ENCODE measurements around the gene FUZ.

Gene FUZ

GRCh38 chr19:49781394-49781793 is 31.7 kb downstream of the FUZ start:
- no peak for DNase-seq (ENCODE audit: low spot score)

DNA sequence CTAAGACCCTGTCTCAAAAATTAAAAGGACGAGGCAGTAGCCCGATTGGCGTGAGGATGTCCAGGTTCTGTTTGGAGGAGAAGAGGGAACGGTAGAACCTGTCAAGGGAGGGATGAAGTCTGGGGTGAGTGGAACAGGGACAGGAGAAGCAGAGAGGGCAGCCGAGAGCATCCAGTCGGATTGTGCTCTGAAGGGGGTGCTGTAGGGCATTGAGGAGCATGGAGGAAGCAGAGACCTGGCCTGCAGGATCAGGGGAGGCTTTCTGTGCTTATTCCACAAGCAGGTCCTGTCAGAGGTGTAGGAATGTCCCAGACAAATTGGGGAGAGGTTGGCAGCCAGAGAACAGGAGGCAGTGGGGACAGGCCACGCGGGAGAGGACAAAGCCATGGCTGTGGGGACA is 32.2 kb downstream of the FUZ start:
- DNase-seq (ENCODE audit: low spot score) = no peak

DNA sequence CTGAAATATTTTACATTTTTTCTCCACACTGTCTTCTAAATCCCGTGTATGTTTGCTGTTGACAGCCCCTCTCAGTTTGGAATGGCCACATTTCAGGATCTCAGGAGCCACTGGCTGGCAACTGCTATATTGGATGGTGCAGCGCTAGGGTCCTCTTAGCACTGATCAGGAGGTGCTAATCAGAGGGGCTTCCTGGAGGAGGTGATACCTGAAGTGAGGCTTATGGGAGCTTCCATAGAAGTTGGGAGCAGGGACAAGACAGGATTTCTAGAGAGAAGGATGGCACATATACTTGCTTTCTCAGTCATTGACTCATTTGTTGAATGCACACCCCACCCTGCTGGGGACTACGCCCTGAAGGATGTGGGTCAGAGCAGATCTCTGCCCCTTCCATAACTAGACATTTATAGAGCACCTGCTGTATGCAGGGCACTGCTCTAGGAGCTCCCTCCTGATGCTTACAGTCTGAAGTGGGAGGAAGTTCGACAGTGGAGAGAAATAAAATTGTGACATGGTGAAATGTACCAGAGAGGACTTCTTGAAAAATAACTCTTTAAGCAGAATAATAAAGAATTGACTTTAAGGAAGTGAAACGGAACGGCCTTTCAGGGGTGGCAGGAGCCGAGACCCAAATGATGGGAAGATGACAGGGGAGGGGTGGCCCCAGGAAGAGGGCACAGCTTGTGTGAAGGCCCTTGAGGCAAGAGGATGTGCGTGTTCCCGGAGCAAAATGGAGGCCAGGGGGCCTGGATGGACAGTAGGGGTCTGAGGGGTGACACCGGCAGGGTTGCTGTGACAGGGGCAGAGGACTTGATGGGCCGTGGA is 33.1 kb downstream of the FUZ start:
- DNase-seq (ENCODE audit: low spot score) = no peak

DNA sequence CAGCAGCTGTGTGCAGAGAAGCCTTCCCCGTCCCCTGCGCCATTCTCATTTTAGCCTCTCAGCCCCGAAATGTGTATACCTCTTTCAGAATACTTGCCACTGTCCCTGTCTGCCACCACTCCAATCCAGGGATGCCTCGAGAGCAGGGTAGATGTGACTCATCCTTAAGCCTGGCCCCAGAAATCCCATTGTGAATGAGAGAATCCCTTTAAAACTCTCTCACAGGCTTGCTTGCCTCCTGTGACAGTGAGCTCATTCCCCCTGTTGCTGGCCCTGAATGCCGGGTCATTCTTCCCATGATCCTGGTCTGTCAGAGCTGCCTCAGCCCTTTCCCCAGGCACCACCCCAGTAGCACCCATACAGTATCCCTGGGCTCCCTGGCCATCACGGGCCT is 36.7 kb downstream of the FUZ start:
- DNase-seq (ENCODE audit: low spot score) = no peak

- no peak for DNase-seq (ENCODE audit: low spot score)
These were observed 37.2 kb downstream of the FUZ start for GRCh38 chr19:49775742-49776370.

DNA sequence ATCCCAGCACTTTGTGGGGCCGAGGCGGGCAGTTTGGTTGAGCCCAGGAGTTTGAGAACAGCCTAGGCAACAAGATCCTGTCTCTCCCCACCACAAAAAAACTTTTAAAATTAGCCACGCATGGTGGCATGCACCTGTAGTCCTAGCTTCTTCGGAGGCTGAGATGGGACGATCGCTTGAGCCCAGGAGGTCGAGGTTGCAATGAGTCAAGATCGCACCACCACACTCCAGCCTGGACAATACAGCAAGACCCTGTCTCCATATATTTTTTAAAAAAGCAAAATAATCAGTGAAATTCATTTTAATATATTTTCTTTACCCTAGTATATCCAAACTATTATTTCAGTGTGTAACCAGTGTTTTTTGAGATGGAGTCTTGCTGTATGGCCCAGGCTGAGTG is 38.1 kb downstream of the FUZ start:
- DNase-seq (ENCODE audit: low spot score) = no peak

DNA sequence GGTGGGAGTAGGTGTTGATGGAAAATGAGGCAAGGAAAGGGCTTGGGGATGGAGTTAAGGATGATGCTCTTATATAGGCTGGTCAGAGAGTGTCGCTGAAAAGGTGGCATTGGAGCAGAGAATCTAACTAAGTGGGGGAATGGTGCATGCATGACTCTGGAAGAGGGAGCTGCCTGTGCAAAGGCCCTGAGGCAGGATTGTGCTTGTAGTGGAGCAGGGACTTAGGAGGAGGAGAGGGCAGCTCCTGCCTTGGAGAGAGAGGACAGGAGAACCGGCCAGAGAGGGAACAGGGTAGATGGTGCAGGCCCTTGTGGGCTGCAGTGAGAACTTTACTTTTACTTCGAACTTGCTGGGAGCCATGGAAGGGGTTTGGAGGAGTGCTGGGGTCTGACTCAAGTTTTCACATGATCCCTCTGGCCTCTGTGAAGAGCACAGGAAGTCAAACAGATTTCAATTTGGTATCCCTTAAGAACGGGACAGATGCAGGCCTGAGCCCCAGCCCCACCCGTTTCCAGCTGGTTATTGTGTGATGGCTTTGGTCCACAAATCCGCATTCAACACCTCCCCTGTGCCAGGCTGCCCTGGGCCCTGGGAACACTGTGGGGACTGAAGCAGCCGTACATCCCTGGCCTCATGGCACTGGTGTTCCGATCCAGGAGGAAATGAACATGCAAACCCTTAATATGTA is 39.3 kb downstream of the FUZ start:
- DNase-seq (ENCODE audit: low spot score) = no peak

DNA sequence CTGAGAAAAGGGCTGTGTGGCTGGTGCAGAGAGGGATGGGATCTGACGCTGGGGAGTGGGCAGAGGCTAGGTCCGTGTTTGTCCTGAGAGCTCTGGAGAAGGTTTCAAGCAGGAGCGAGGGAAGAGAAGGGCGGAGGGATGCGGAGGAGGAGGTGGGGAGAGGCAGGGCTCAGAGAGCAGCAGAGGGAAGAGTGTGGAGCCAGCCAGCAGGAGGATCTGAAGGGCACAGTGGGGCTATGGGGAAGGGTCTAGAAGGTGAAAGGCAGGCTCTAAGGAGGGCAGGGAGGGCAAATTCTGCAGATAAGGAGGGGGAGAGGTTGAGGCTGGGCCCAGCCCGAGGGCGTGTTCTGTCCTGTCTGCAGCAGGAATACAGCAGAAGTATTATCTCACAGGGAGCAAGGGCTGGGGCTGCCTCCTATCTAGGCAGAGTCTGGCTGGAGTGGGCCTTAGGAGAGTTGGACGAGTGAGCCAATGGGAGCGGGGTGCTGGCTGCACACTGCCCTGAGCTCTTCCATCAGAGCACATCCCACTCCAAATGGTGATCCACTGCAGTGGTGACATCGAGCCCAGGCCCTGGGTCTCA is 40.2 kb downstream of the FUZ start:
- DNase-seq (ENCODE audit: low spot score) = no peak

GRCh38 chr19:49771674-49772139 is 41.4 kb downstream of the FUZ start:
- no peak for DNase-seq (ENCODE audit: low spot score)

GRCh38 chr19:49770529-49770928 is 42.6 kb downstream of the FUZ start:
- no peak for DNase-seq (ENCODE audit: low spot score)

GRCh38 chr19:49767967-49768581 is 45.0 kb downstream of the FUZ start:
- DNase-seq (ENCODE audit: low spot score) = no peak

DNA sequence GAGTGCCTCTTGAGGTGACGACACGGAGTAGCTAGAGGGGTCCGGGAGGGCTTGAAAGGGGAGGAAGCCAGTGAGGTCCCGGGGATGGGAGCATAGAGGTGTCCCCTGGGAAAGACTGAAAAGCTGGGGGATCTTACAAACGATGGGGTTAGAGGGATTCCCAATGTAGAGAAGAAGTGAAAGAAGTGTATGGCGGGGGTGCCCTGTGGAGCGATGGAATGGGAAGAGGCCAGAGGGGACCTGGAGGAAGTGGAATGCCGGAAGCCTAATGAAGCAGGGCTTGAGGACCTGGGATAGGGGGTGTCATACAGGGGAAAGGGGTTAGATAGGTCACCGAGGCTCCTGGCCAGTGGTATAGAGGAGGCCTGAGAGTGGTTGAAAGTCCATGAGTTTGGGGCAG is 45.7 kb downstream of the FUZ start:
- DNase-seq (ENCODE audit: low spot score) = no peak

DNA sequence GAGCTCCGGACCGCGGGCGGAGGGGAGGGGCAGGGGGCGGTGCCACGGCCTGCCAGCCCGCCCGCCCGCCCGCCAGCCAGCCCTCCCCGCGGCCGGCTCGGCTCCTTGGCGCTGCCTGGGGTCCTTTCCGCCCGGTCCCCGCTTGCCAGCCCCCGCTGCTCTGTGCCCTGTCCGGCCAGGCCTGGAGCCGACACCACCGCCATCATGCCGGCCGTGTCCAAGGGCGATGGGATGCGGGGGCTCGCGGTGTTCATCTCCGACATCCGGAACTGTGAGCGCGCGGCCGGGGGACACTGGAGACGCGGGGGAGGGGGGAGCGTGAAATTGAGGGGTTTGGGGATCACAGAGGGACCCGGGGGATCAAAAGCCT is 46.2 kb downstream of the FUZ start, which contains the start of gene AP2A1:
Gene AP2A1, plus strand, starts transcription at position 72 of the 370 bp plus-strand sequence. Its CDS starts 133 bp downstream, at position 205.
- no peak for DNase-seq (ENCODE audit: low spot score)

DNA sequence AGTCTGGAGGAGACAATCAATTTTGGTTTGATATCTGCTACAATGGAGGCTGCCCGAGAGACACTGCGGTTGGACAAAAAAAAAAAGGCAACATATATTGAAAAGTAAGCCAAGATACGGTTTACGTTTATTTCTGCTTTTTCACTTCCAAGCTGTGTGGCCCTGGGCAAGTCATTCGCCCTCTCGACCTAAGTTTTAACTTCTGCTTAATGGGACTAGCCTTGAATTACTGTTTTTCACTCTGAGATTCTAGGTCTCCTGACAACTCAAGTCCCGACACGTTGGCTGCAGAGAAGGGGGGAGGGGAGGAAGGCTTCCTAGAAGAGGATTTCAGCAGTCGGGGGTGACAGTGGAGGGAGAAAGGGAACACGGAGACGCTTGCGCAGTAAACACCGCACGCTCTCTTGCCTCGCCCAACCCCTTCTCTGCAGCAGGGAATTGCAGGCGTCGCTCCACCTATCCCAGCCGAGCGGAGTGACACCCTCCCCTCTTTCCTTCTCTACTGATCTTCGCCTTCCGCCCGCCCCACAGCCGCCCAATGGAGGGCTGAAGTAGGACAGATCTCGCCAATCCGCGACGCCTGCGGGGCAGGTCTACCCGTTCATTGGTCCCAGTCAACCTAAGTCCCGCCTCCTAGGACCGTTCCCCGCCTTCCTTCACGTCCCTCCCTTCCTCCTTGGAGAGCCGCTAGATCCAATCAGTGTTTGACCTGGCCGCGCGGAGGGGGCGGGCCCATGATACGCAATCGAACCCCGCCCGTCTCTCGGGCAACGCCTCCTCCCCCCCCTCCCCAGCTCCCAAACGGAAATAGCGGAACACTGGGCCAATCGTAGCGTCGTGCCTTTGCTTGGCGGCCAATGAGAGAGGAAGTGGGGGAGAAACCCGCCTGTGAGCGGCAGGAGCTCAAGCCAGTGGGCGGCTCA is 46.8 kb downstream of the FUZ start:
- DNase-seq (ENCODE audit: low spot score) = peak; percentile 99

DNA sequence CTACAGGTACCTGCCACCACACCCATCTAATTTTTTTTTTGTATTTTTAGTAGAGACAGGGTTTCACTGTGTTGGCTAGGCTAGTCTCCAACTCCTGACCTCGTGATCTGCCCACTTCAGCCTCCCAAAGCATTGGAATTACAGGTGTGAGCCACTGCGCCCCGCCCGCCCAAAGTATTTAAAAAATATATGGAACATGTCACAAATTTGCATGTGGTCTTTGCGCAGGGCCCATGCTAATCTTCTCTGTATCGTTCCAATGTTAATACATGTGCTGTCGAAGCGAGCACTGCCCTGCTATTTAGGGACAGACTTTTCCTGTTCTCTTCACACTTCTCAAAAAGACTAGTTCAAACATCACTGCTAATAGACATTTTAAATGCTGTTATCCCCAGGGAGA is 48.8 kb downstream of the FUZ start:
- no peak for DNase-seq (ENCODE audit: low spot score)

DNA sequence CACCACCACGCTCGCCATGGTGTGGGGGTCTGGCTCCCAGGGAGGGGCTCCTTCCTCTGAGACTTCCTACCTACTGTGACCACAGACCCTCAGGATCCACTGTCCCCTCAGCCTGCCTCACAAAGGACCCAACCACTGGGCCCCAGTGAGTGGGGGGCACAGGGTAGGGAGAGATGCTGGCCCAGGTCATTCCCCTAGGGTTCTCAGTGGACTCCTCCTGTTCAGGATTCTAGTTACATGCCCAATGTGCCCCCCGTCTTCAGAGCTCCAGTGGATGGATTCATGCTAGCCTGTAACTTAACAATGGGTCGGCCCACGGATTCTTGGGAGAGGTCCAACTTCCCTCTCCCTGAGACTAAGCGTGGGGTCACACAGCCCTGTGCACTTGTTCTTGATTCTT is 49.9 kb downstream of the FUZ start, which contains the start of gene TSKS:
Gene TSKS, minus strand, starts transcription at position 77 of the 400 bp plus-strand sequence. Its CDS starts 59 bp downstream, at position 18.
- DNase-seq (ENCODE audit: low spot score) = no peak

DNA sequence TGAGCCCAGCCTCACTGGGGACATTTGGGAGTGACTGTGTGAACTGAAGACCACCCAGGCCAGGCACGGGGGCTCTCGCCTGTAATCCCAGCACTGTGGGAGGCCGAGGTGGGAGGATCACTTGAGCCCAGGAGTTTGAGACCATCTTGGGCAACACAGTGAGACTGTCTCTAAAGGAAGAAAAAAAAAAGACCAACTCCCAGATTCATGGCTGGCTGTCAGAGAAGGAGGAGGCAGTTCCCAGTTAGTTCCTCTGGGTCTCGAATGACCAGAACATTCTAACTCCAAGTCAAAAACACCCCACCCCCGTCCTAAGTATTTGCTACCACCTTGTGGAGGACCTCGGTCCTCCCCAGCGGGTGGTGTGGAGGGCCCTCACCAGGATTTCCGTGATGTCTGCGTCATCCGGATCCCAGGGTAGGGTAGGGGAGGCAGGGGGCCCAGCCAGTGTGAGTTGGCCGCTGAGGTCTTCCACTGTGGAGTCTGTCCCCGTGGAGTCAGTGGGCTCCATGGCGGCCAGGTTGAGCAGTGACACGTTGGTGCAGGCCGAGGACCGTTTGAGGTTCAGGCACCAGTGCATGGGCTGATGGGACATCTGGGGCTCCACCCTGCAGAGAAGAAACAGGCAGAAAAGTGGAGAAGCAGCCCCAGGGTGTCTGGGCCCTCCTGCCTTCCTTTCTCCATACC is 51.3 kb downstream of the FUZ start:
- peak; percentile 16 for DNase-seq (ENCODE audit: low spot score)

DNA sequence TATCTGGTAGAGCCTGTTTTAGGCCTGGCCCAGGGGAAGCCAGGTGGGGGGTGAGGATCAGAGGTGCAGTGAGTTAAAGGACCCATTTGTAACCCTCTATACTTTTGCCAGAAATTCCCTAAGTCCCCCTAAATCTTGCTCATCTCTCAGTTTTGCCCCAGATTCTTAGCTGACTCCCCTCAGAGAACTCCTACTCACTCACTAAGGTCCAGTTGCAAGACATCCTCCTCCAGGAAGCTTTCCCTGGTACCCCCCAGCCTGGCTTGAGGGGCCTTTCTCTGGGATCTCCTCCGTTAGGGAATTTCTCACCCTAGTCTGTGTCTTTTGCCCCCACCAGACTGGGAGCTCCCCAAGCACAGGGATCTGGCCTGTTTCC is 51.9 kb downstream of the FUZ start:
- DNase-seq (ENCODE audit: low spot score) = no peak

DNA sequence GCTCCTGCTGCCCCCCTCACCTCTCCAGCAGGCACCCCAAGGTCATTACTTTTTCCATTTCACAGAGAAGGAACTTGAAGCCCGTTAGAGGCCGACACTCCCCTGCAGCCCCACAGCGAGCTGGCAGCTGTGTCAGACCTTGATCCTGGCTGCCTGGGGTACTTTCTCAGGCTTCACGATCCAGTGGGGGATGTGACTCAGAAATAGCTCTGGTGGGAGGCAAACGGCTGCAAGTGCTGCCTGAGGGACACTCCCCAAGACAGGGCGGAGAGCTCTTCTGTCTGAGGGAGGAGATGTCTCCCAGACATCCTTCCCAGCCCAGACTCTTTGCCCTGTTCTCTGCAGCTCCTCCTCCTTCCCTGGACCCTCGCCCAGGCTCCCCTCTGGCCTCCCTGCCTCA is 54.8 kb downstream of the FUZ start:
- DNase-seq (ENCODE audit: low spot score) = no peak
